ENCODE results near the gene CACYBP.

GRCh38 chr1:174953285-174954072 is 46.3 kb upstream of the CACYBP start:
- TF ChIP-seq CTCF (IDR thresholded peaks at IDR 0.05) (no peak), POLR2A (IDR thresholded peaks at IDR 0.05) (no peak)
